Measurements from ENCODE around the gene ATP23. TPM values are rescaled to one million over a fixed set of nuclear protein-coding genes. Genes with fewer than 3 reads are reported as not detected.

The ATP23 gene
- total RNA-seq, 4 donors from 2014 or later = 5.9 to 29.2 (median 12.5) TPM; not detected in 1

DNA sequence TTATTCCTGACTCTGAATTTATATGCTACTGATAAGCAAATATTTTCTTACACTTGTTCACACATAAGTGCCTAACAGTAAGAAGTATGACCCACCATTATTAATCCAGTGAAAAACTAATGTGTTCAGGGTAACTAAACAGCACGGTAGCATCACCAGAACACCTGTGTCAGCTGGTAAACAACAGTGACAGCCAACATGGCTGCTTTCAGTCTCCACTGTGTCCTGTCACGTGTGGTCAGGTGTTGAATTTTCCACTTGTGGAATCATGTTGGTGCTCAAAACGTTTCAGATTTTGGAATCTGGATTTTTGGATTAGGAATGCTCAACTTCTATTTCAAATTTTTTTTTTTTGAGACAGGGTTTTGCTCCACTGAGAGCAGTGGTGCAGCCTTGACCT is 14.3 kb upstream of the ATP23 start:
- no peak overlapping the region for H3K27ac ChIP-seq
- H3K4me1 ChIP-seq = no peaks in the 10 kb centered on the region
- no peaks in the 10 kb centered on the region for H3K36me3 ChIP-seq
- no peak for DNase-seq
- no peaks in the 10 kb centered on the region for H3K27me3 ChIP-seq
- no peak for TF ChIP-seq POLR2A (IDR thresholded peaks at IDR 0.05)
- TF ChIP-seq CTCF (IDR thresholded peaks at IDR 0.05) = no peak
- no peak overlapping the region for H3K4me3 ChIP-seq
- H3K9me3 ChIP-seq = no peaks in the 10 kb centered on the region

- Histone ChIP-seq H3K27me3 (no peaks in the 10 kb centered on the region), H3K4me3 (no peak overlapping the region), H3K9me3 (no peaks in the 10 kb centered on the region), H3K27ac (no peak overlapping the region), H3K36me3 (no peaks in the 10 kb centered on the region), H3K4me1 (no peaks in the 10 kb centered on the region)
- TF ChIP-seq POLR2A (IDR thresholded peaks at IDR 0.05) (no peak), CTCF (IDR thresholded peaks at IDR 0.05) (no peak)
- no peak for DNase-seq
These were observed 12.1 kb upstream of the ATP23 start for GRCh38 chr12:57929092-57929830.

- no peak overlapping the region for H3K27ac ChIP-seq
- H3K27me3 ChIP-seq = no peaks in the 10 kb centered on the region
- H3K9me3 ChIP-seq = no peaks in the 10 kb centered on the region
- no peak overlapping the region for H3K4me3 ChIP-seq
- H3K4me1 ChIP-seq = peaks cover 0 to 4% (median 0%) of the 10 kb centered on the region in 4 donors
- no peak for TF ChIP-seq POLR2A (IDR thresholded peaks at IDR 0.05)
- no peak for TF ChIP-seq CTCF (IDR thresholded peaks at IDR 0.05)
- no peaks in the 10 kb centered on the region for H3K36me3 ChIP-seq
- DNase-seq = no peak
These were observed 6.5 kb upstream of the ATP23 start for GRCh38 chr12:57934819-57935218.

- no peaks in the 10 kb centered on the region for H3K27me3 ChIP-seq
- H3K36me3 ChIP-seq = no peaks in the 10 kb centered on the region
- H3K4me1 ChIP-seq = peaks cover 0 to 4% (median 0%) of the 10 kb centered on the region in 4 donors
- peak overlapping the region in 1 of 4 donors; percentile 56 for H3K4me3 ChIP-seq
- no peak for DNase-seq
- H3K27ac ChIP-seq = peak overlapping the region in 2 of 4 donors; percentile 73 to 78
- no peaks in the 10 kb centered on the region for H3K9me3 ChIP-seq
- TF ChIP-seq CTCF (IDR thresholded peaks at IDR 0.05) (no peak), POLR2A (IDR thresholded peaks at IDR 0.05) (no peak)
These were observed 6.0 kb upstream of the ATP23 start for GRCh38 chr12:57935331-57935730.

DNA sequence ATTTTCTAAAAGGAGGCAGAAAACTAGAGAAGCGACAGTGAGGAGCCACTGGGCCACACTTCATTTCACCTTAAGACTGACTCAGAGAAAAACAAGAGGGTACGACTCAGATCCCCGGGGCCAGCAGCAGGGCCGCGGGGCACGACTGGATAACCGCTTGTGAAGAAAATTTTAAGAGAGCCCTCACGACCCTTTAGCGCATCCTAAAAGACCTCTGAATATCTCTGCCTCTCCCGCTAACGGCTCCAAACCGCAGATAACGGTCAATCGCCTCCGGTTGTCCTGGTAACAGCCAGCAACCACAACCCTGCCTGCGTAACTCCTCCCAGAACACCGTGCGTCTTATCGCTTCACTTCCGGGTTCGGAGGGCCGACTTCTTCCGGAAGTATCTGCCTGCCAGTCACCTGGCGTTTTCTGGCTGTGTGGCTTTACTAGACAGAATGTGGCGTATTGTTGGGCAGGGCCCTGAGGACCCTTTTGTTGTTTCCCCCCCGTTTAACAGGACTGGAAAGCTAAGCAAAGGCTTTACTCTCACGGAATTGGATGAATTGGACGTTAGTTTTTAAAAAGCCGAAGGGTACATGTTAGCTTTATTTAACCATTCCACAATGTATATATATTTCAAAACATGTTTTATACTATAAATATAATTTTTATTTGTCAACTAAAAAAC is 5.4 kb upstream of the ATP23 start:
- Histone ChIP-seq H3K36me3 (no peaks in the 10 kb centered on the region), H3K4me3 (peak overlapping the region; percentile 45 to 57 (median 54)), H3K27ac (peak overlapping the region; percentile 52 to 78 (median 65)), H3K27me3 (no peaks in the 10 kb centered on the region), H3K4me1 (peaks cover 0 to 9% (median 0%) of the 10 kb centered on the region in 4 donors), H3K9me3 (no peaks in the 10 kb centered on the region)
- DNase-seq = peak; percentile 87 to 97 (median 91)
- TF ChIP-seq POLR2A (IDR thresholded peaks at IDR 0.05) (peak; percentile 18 to 44), CTCF (IDR thresholded peaks at IDR 0.05) (no peak)
